GM18526 (cell line): ENCODE measurements around the gene RHBDF2.

Source experiments
- POLR2A ChIP-seq: IDR thresholded peaks from 3 replicates; pipeline ENCODE4 v1.6.1; 2011; ENCODE audit not compliant: insufficient read length; ENCODE audit errors: extremely low read depth

The RHBDF2 gene

DNA sequence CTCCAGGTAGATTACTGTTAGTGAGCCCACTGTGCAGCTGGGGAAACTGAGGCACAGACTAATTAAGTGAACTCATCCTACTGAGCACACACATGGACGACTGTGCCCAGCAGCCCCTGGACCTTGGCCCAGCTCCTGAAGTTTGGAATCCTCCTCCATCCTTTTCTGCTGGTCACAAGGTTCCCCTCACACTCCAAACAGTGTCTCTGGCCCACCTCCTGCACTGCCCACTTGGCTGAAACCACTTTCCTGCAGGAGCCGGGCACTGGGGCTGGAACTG, 3.6 kb downstream of the RHBDF2 start:
- TF ChIP-seq POLR2A, result no peak

DNA sequence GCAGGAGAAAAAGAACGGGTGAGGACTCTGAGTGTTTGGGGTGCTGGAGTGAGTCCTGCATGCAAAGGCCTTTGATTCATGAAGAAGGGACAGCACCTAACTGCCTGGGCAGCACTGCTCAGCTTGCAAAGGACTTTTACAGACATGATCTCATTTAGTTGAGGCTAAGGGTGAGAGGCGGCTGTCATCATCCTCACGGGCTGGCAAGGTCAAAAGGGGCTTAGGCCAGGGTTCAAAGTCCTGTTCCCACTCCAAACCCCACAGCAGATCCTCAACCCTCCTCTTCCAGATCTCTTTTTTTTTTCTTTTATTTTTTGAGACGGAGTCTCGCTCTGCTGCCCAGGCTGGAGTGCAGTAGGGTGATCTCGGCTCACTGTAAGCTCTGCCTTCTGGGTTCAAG, 4.8 kb downstream of the RHBDF2 start:
- TF ChIP-seq POLR2A, result no peak

DNA sequence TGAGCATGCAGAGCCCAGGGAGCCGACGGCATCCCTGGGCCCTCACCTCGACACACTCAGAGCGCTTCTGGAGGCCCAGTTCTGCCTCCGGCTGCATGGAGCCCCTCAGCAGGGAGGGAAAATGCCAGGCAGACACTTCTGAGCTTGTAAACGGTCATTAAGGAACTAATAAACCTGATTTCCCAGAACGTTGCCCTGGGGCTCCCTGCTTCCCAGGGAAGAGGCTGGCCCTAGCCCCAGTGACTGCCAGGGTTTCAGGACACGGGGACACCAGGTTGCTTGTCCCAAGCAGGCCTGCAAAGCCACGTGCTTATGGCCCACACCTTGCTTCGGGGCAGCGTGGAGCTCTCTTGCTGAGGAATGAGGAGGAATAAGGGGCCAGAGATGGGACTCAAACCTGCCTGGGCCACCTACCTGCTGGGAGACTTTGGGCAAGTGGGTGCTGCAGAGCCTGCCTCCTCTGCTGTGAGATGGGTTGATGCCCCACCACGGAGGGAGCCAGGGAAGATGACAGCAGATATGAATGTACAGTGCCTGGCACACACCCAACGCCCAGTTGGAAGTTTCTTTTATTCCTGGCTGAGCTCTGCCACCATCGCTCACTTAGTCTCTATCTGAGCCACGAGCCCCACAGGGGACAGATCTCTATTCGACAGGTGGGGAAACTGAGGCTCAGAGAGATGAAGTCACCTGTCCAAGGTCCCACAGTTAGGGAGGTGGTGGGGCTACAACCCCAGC, 5.4 kb downstream of the RHBDF2 start:
- no peak for TF ChIP-seq POLR2A

DNA sequence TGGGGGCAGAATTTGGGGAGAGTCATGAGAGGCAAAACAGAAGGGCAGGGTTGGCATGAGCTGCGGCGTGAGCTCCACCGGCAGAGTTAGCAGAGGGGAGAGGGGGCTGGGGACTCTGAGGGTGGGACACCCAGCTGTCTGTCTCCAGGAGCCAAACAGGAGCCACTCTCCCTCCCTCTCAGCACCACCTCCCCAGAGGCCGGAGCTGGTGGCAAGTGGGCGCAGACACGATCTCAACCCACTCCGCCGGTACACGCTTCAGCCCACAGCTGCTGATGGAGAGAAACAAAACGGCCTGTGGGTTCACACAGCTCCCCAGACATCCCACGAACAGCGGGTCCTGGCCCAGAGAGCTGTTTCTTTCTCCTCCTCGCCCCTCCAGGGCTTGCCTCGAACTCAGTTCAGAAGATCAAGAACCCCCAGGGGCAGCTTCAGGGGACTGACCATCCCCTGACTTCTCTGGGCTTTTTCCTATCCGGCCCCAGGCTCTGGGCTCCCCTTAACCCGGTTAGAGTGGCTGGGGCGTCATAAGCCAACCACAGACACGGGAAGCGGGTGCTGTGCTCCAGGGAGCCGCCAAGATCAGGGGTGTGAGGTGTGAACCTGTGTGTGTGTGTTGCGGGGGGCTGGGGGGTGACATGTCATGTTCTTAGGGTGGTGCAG, 7.6 kb downstream of the RHBDF2 start:
- TF ChIP-seq POLR2A, result no peak

DNA sequence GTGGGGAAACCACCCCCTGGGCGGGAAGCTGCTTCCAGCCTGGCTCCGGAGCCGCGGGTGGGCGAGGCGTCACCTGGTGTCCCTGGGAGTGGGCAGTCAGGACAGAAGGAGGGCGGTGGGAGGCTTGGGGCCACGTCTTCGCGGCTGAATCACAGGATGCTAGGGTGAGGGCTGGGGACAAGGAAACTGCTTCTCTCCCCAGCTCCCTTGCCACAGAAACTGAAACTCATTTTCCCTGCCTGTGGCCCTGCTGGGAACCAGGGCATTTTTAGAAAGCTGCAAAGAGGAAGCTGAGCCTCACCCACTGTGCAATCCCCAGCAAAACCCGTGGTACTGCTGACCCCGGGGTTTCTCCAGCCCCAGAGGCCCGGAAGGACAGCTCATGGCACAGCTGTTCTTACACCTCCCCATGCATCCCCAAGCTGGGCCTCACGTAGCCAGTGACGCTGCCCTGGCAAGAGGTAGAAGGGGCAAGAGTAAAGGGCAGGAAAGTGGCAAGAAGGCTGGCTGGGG, 8.2 kb downstream of the RHBDF2 start:
- peak; percentile 12 for TF ChIP-seq POLR2A

DNA sequence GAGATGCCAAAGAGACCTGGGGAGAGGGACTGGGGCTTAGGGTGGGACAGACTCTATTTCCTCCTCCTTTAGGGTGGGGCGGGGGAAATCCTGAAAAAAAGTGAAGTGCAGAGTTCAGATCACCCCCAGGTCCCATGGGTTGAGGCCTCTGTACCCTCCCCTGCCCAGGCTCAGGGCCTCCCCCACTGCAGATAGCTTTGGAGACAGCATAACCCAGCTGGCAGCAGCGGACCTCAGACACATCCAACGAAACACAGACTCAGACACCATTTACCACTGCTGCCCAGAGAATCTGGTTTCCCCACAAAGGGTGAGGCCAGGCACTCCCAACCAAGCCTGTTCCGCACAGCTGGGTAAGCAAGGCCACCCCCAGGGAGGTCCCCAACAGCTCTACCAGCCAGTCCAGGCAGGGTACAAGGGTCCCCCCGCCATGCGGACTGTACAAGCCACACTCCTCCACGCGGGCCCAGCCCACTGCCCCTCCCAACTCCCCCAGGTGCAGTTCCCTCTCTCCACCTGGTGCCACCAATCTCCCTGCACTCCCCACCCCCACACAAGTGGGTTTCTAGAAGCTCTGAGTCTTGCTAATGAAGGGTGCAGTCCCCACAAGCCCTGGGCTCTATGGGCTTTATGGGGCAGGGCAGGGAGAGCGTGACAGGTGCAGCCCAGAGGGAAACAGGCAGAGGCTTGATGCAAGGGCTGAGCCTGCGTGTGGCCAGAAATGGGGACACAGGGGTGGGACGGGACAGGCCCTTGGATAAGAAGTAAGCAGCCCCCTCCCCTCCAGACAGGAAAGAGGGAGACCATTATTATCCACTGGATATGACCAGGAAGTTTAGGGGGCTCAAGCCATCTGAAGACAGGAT, 8.9 kb downstream of the RHBDF2 start:
- TF ChIP-seq POLR2A, result peak; percentile 57

DNA sequence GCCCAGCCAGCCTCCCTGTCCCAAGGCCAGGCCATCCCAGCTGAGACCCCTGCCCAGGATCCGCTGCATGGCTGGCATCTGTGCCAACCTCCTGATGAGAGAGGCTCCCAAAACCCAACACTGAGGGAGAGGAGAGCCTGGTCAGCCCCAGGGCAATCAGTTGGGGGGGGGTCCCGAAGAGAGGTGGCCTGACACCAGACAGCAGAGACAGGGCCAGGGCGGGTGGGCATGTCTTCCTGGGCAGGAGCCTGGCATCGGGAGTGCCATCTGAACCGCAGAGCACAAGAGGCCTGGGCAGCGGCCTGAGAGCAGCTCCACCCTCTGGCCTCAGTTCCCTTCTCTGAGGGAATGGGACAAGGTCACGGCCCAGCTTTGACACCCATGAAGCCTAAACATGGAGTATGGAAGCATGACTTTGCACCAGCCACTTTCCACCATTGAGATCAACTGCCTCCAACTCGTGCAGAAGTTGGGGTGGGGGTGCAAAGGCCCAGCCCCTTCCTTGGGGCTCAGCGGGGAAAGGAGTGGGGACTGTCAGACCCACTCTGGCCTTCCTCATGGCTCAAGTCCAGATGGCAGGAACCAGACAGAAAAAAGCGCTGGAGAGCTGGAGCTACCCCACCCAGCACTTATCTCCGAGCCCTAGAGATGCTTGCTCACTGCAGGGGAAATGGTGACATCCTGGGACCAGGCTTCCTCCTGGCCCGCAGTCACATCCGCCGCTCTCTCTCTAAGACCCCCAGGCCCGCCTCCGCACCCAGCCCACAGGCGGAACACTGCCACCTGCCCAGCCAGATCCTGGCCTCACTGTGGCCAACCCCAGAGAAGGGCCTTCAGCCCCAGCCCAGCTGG, 9.7 kb downstream of the RHBDF2 start:
- TF ChIP-seq POLR2A, result no peak

DNA sequence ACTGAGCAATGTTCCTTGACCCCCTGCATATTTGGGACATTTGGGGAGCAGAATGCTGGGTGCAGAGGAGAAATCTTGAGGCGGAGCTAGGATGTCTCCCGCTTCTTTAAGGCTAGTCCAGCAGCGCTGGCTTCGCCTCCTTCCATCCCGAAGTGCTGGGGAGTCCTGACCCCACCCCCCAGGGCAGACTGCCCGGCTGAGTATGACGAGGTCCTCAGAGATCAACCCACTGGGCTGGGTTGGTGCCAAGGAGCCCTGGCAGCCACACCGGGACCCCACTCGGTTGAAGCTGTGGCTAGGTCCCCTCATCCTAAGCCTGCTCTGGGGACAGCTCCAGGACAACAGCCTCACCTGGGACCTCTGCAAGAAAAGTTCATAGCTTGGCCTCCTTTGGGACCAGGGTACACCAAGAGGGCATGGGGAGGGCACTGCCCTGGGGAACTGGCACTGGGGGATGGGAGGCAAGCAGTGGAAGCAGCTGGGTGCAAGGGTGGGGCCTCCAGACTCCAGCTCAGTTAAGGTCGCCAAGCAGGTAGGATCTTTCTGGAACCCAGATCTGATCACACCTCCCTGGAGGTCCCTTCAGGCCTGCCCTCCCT, 11.0 kb downstream of the RHBDF2 start:
- TF ChIP-seq POLR2A, result no peak

DNA sequence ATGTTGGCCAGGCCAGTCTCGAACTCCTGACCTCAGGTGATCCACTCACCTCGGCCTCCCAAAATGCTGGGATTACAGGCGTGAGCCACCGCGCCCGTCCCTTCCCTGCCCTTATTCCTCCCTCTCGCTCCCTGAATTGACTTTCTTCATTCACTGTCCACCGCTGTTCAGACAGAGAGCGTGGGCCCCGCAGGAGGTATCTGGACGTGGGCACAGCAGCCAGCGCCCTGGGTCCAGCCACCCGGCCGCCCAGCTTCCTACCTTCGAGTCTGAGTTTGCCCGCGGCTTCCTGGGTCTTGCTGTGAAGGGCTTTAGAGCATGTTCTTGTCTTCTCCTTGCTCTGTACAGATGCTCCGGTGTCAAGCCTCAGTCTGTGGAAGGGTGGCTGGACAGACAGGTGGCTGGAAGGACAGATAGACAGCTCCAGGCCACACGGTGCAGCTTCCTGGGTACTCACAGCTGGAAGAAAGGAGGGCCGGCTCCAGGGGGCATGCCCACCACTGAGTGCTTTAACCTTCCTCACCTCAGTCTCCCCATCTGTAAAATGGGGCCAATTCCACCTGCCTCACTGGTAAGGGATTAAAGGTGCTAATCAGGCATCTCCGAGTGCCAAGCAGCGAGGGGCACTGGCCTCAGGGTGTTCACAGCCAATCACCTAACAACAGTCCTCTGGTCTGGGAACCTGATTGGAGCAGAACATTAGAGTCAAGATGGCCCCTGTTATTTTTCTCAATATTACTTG, 13.6 kb downstream of the RHBDF2 start:
- TF ChIP-seq POLR2A, result no peak

DNA sequence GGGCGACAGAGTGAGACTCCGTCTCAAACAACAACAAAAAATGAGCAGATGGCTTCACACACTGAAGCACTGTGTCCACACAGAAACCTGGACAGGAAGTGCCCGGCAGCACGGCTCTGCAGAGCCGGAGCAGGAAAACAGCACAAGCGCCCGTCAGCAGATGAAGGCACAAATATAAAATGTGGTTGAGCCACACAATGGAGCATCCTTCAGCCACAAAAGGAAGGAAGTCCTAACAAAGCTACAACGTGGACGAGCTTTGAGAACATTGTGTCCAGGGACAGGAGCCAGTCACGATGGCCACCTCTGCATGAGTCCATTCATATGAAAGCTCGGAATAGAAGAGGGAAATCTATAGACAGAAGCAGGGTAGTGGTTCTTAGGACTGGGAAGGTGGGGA, 15.7 kb downstream of the RHBDF2 start:
- no peak for TF ChIP-seq POLR2A

DNA sequence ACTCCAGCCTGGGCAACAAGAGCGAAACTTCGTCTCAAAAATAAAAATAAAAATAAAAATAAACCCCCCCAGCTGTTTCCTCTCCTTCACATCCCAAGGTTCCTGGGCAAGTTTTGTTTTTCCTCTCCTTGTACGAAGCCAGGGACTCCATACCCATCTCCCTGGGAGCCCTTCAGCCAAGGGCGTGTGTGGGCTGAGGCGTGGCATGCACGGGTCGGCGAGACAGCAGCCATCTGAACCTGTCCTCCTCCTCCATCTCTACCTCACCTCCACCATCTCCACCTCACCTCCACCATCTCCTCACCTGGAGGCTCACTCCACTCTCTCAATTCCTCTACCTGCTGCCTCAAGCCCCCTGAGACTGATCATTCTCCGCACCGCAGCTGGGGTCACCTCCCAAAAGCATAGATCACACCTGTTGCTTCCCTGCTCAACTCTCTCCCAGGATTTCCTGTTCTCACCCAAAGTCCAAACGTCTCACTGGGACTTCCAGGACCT, 16.9 kb downstream of the RHBDF2 start:
- no peak for TF ChIP-seq POLR2A

DNA sequence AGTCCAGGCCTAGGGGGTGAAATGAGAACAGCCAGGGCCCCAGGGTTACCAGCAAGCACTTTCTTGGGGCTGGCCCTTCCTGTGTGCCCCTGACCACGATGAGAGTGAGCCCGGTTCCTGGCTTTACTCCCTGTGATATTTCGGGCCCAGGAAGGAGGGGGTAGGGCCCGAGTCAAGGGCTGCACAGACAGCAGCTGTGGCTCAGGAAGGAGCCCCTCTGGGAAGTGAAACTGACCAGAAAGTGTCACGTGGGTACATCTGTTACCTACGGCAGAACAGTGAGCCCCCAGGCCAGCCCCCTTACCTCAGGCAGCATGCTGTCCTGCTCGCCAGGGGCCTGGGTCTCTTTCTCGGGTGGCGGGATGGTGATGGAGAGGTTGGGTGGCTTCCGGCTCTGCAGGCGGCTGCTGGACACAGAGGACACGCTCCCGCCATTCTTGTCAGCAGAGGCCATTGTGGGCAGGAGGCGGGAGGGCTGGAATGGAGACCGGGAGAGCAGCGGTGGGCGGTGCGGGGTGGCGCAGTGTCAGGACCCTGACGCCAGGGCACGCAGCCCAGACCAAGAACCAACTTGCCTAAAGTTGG, 20.1 kb downstream of the RHBDF2 start:
- no peak for TF ChIP-seq POLR2A

DNA sequence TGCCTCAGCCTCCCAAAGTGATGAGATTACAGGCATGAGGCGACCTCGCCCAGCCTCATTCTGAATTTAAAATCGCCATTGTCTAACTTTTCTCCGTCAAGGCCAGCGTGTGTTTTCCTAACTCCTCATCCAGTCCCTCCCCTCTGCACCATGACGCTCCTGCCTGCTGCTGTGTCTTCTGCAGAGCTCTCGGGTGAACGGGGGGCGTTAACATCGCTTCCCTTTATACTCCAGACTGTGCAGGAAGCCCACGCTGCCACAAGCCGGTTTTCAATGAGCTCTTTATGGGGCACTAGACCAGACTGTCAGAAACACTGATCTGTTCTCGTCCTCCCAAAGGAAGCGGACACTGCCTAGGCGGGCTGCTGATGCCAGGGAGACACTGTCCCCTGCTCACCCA, 20.6 kb downstream of the RHBDF2 start:
- no peak for TF ChIP-seq POLR2A
